ENCODE results near the gene OPTC.

- TF ChIP-seq POLR2A (IDR thresholded peaks at IDR 0.05; ENCODE audit: low read length) = no peak
- TF ChIP-seq CTCF (IDR thresholded peaks at IDR 0.05) = no peak
- TF ChIP-seq SMC3 (IDR thresholded peaks at IDR 0.05) = no peak
- no peak for TF ChIP-seq REST (IDR thresholded peaks at IDR 0.05)
- no peak for TF ChIP-seq CHD2 (IDR thresholded peaks at IDR 0.05; ENCODE audit: low read length, partially characterized antibody)
- no peak for TF ChIP-seq HDAC2 (IDR thresholded peaks at IDR 0.05)
- no peak for TF ChIP-seq MAFK (IDR thresholded peaks at IDR 0.05; ENCODE audit: partially characterized antibody)
- TF ChIP-seq, protein P1, sequence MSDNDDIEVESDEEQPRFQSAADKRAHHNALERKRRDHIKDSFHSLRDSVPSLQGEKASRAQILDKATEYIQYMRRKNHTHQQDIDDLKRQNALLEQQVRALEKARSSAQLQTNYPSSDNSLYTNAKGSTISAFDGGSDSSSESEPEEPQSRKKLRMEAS (IDR thresholded peaks at IDR 0.05) = no peak
Observed at GRCh38 chr1:203465146-203465798, 28.7 kb upstream of the OPTC start.

Data from A549 (cell line).